Panc1 (cell line): ENCODE measurements around the gene SLC4A7. TPM values are rescaled to one million over a fixed set of nuclear protein-coding genes. Genes with fewer than 3 reads are reported as not detected.

Experiments used
- ATAC-seq: fragments of 200-7000 bp; cut with Tn5 transposase; 2 replicates; pipeline ENCODE4 v1.9.1; 2020; ENCODE audit warnings: mild to moderate bottlenecking, moderate library complexity
- BruUV-seq: library from RNA; stranded (reverse); fragments of 400-500 nt; replicated peaks from 2 replicates; lab custom pipeline; 2021; lab: Mats Ljungman, UMichigan
- CTCF ChIA-PET: fragments of 300-600 bp; sonication (Branson Sonifier 250); formaldehyde crosslinking; loops from one replicate; lab custom pipeline; 2022; ENCODE audit warnings: antibody characterized with exemption; lab: Charles Lee
- POLR2A ChIA-PET: fragments of 300-600 bp; sonication (Branson Sonifier 250); formaldehyde crosslinking; loops from one replicate; lab custom pipeline; 2022; ENCODE audit warnings: antibody characterized with exemption; lab: Charles Lee
- DNase-seq: peaks from one replicate; pipeline ENCODE4 v3.0.0-alpha.2; 2010; ENCODE audit warnings: low read depth, low spot score
- H3K27ac ChIP-seq: 2 replicates; pipeline ENCODE4 v1.5.1; 2011; ENCODE audit warnings: mild to moderate bottlenecking, low read length, inconsistent platforms
- H3K27me3 ChIP-seq: fragments of 200-500 bp; sonication (Bioruptor generic); 2 replicates; pipeline ENCODE4 v1.6.0; 2014; ENCODE audit warnings: low read length, inconsistent platforms; ENCODE audit not compliant: control insufficient read depth, insufficient read depth
- H3K36me3 ChIP-seq: fragments of 200-500 bp; sonication (Bioruptor generic); 2 replicates; pipeline ENCODE4 v1.5.1; 2014; ENCODE audit warnings: inconsistent platforms, mild to moderate bottlenecking, low read length, moderate library complexity; ENCODE audit not compliant: control insufficient read depth, insufficient read depth
- H3K4me1 ChIP-seq: 2 replicates; pipeline ENCODE4 v1.5.1; 2011; ENCODE audit warnings: inconsistent platforms, mild to moderate bottlenecking, low read length, moderate library complexity; ENCODE audit not compliant: control insufficient read depth, insufficient read depth
- H3K4me3 ChIP-seq, 2 experiments: 2 replicates each; pipeline ENCODE4 v1.5.1; 2011 to 2012; ENCODE audit warnings: low read depth in 2 of 2, low read length in 2 of 2, mild to moderate bottlenecking in 2 of 2, inconsistent platforms in 1 of 2, moderate library complexity in 1 of 2
- H3K9me3 ChIP-seq: fragments of 200-500 bp; sonication (Bioruptor generic); 2 replicates; pipeline ENCODE4 v1.5.1; 2014; ENCODE audit warnings: low read depth, mild to moderate bottlenecking, inconsistent platforms, low read length, moderate library complexity; ENCODE audit not compliant: control insufficient read depth, insufficient read depth
- POLR2AphosphoS5 ChIP-seq: IDR thresholded peaks from 2 replicates; pipeline ENCODE4 v1.6.1; 2012; ENCODE audit warnings: mild to moderate bottlenecking, low read depth, low read length, moderate library complexity
- SIN3A ChIP-seq: IDR thresholded peaks from 2 replicates; pipeline ENCODE4 v1.6.1; 2012; ENCODE audit warnings: low read depth, mild to moderate bottlenecking, low read length, moderate library complexity, borderline replicate concordance; ENCODE audit not compliant: insufficient read depth
- TCF7L2 ChIP-seq: IDR thresholded peaks from 2 replicates; pipeline ENCODE4 v1.6.1; 2011; ENCODE audit warnings: mild to moderate bottlenecking, low read depth, low read length, inconsistent platforms
- in situ Hi-C: cut with HindIII; loops from 2 replicates; pipeline ENCODE4 v1.10.0; 2016; ENCODE audit warnings: low sequenced_read_pairs, low pct_unique_long_range_greater_than_20kb
- intact Hi-C: fragments of 100-400 bp; cut with micrococcal nuclease; formaldehyde crosslinking; loops from one replicate; pipeline ENCODE4 v1.10.0; 2022; ENCODE audit not compliant: unreplicated experiment
- total RNA-seq: library from RNA; stranded (reverse); gene quantifications from one replicate; pipeline ENCODE4 v1.2.1, GENCODE V29; 2021; ENCODE audit not compliant: unreplicated experiment
- TF ChIP-seq, protein P1 (sequence below), 2 experiments: IDR thresholded peaks; 2 replicates each; pipeline ENCODE4 v1.6.1; 2011 to 2012; ENCODE audit warnings: low read depth in 2 of 2, control low read depth in 1 of 2, low read length in 1 of 2, mild to moderate bottlenecking in 1 of 2, moderate library complexity in 1 of 2; ENCODE audit not compliant: insufficient read depth in 1 of 2
- TF ChIP-seq, protein P2 (sequence below): fragments of 450-650 bp; IDR thresholded peaks from 2 replicates; pipeline ENCODE4 v1.5.1; 2017; ENCODE audit warnings: mild to moderate bottlenecking

SLC4A7 gene
- total RNA-seq, 1 experiment from 2014 or later, result 99.4 TPM

DNA sequence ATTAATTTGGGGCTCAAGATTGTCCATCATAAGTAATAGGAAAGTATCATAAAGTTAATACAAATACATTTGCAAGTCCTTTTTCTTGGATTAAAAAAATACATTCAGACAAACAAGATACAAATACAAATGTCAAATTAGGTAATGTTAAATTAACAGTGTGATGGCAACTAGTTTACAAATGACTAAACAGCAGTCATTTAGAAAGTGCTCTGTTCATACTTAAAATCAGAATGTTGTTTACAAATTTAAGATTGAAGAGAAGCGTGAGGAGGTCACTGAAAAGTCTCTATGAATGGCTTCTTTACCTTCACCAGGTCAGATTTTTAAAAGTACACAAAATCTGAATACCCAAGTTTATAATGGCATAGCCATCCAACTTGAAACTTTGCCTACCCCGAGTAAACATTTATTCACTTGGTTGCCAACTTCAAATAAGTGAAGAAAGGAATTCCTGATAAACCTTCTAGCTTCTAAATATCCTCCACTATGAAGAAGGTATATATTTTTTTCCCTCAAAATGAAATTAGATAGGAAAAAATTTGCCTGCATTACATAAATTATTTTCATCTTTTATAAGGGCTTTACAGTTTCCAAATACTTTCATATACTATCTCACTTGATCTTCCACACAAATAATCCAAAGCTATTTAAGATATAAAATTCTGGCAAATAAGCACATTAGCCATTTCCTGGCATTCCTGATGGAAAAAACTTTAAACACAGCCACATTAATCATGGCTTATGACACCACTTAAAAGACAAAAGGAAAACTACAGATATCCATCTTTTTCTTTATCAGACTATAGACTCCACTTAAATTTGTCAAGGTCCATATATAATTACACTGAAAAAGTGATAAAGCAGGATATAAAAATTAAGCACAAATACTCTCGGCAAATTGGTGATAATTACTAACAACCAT lies 103.5 kb downstream of the SLC4A7 start:
- CTCF ChIA-PET, result no interaction called here
- in situ Hi-C loops (no loop called here), intact Hi-C loops (no loop called here)
- peaks cover 72% of the 10 kb centered on the region for H3K36me3 ChIP-seq
- H3K27me3 ChIP-seq, result no peaks in the 10 kb centered on the region
- BruUV-seq, result TSS peak; percentile 3
- no peak overlapping the region for H3K4me3 ChIP-seq
- H3K9me3 ChIP-seq, result no peaks in the 10 kb centered on the region
- no peak overlapping the region for H3K27ac ChIP-seq
- DNase-seq (no peak), ATAC-seq (no peak)
- H3K4me1 ChIP-seq, result no peaks in the 10 kb centered on the region; the same call in 1 of the 2 replicates
- TF ChIP-seq, protein P1, sequence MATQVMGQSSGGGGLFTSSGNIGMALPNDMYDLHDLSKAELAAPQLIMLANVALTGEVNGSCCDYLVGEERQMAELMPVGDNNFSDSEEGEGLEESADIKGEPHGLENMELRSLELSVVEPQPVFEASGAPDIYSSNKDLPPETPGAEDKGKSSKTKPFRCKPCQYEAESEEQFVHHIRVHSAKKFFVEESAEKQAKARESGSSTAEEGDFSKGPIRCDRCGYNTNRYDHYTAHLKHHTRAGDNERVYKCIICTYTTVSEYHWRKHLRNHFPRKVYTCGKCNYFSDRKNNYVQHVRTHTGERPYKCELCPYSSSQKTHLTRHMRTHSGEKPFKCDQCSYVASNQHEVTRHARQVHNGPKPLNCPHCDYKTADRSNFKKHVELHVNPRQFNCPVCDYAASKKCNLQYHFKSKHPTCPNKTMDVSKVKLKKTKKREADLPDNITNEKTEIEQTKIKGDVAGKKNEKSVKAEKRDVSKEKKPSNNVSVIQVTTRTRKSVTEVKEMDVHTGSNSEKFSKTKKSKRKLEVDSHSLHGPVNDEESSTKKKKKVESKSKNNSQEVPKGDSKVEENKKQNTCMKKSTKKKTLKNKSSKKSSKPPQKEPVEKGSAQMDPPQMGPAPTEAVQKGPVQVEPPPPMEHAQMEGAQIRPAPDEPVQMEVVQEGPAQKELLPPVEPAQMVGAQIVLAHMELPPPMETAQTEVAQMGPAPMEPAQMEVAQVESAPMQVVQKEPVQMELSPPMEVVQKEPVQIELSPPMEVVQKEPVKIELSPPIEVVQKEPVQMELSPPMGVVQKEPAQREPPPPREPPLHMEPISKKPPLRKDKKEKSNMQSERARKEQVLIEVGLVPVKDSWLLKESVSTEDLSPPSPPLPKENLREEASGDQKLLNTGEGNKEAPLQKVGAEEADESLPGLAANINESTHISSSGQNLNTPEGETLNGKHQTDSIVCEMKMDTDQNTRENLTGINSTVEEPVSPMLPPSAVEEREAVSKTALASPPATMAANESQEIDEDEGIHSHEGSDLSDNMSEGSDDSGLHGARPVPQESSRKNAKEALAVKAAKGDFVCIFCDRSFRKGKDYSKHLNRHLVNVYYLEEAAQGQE (IDR thresholded peaks at IDR 0.05; ENCODE audit: insufficient read depth in 1 of 2, low read depth in 2 of 2, low read length in 1 of 2), result no peak
- TF ChIP-seq, protein P2, sequence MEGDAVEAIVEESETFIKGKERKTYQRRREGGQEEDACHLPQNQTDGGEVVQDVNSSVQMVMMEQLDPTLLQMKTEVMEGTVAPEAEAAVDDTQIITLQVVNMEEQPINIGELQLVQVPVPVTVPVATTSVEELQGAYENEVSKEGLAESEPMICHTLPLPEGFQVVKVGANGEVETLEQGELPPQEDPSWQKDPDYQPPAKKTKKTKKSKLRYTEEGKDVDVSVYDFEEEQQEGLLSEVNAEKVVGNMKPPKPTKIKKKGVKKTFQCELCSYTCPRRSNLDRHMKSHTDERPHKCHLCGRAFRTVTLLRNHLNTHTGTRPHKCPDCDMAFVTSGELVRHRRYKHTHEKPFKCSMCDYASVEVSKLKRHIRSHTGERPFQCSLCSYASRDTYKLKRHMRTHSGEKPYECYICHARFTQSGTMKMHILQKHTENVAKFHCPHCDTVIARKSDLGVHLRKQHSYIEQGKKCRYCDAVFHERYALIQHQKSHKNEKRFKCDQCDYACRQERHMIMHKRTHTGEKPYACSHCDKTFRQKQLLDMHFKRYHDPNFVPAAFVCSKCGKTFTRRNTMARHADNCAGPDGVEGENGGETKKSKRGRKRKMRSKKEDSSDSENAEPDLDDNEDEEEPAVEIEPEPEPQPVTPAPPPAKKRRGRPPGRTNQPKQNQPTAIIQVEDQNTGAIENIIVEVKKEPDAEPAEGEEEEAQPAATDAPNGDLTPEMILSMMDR, result no peak
- TF ChIP-seq SIN3A (no peak), TCF7L2 (no peak), POLR2AphosphoS5 (no peak)
- POLR2A ChIA-PET, result no interaction called here

- H3K27me3 ChIP-seq, result no peaks in the 10 kb centered on the region
- POLR2A ChIA-PET, result no interaction called here
- intact Hi-C loops (no loop called here), in situ Hi-C loops (no loop called here)
- ATAC-seq (no peak), DNase-seq (no peak)
- peaks cover 75% of the 10 kb centered on the region for H3K36me3 ChIP-seq
- no peak overlapping the region for H3K4me3 ChIP-seq
- TF ChIP-seq, protein P2, result no peak
- TF ChIP-seq POLR2AphosphoS5 (no peak), SIN3A (no peak), TCF7L2 (no peak)
- TF ChIP-seq, protein P1 (IDR thresholded peaks at IDR 0.05; ENCODE audit: insufficient read depth in 1 of 2, low read depth in 2 of 2, low read length in 1 of 2), result no peak
- BruUV-seq, result no TSS peak
- no peak overlapping the region for H3K27ac ChIP-seq
- CTCF ChIA-PET, result no interaction called here
- no peaks in the 10 kb centered on the region; the same call in 1 of the 2 replicates for H3K4me1 ChIP-seq
- no peaks in the 10 kb centered on the region for H3K9me3 ChIP-seq
Observed at GRCh38 chr3:27378331-27378730, 105.9 kb downstream of the SLC4A7 start.
